GM18517 (cell line): Measurements from ENCODE around the gene MALRD1.

Source experiments
- ATAC-seq: cut with Tn5 transposase; IDR thresholded peaks from one replicate; pipeline ENCODE4 v1.9.1; 2021; ENCODE audit warnings: mild to moderate bottlenecking, moderate library complexity; ENCODE audit not compliant: unreplicated experiment

The MALRD1 gene

GRCh38 chr10:19628767-19629560 lies 580.4 kb downstream of the MALRD1 start:
- ATAC-seq, result no peak

- no peak for ATAC-seq
Measured at GRCh38 chr10:19629567-19629966, 581.0 kb downstream of the MALRD1 start.

- no peak for ATAC-seq
Measured at GRCh38 chr10:19634163-19634562, 585.6 kb downstream of the MALRD1 start.

GRCh38 chr10:19638182-19638895 lies 589.7 kb downstream of the MALRD1 start:
- ATAC-seq, result no peak

- ATAC-seq, result no peak
Measured at GRCh38 chr10:19638896-19639233, 590.3 kb downstream of the MALRD1 start.

- ATAC-seq, result no peak
Measured at GRCh38 chr10:19640566-19641263, 592.1 kb downstream of the MALRD1 start.

GRCh38 chr10:19651549-19651948 lies 602.9 kb downstream of the MALRD1 start:
- ATAC-seq, result no peak

GRCh38 chr10:19652750-19653149 lies 604.1 kb downstream of the MALRD1 start:
- ATAC-seq, result no peak

GRCh38 chr10:19653931-19654330 lies 605.3 kb downstream of the MALRD1 start:
- ATAC-seq, result no peak

- ATAC-seq, result no peak
Measured at GRCh38 chr10:19654576-19654975, 606.0 kb downstream of the MALRD1 start.

GRCh38 chr10:19656420-19657042 lies 607.9 kb downstream of the MALRD1 start:
- no peak for ATAC-seq

- no peak for ATAC-seq
Measured at GRCh38 chr10:19658131-19658530, 609.5 kb downstream of the MALRD1 start.

- no peak for ATAC-seq
Measured at GRCh38 chr10:19658622-19659233, 610.1 kb downstream of the MALRD1 start.

GRCh38 chr10:19659920-19660655 lies 611.5 kb downstream of the MALRD1 start:
- no peak for ATAC-seq

GRCh38 chr10:19663344-19663743 lies 614.7 kb downstream of the MALRD1 start:
- no peak for ATAC-seq

- ATAC-seq, result no peak
Measured at GRCh38 chr10:19668116-19668515, 619.5 kb downstream of the MALRD1 start.

GRCh38 chr10:19676063-19676462 lies 627.5 kb downstream of the MALRD1 start:
- no peak for ATAC-seq

GRCh38 chr10:19683356-19683755 lies 634.8 kb downstream of the MALRD1 start:
- ATAC-seq, result no peak

- no peak for ATAC-seq
Measured at GRCh38 chr10:19683960-19684359, 635.4 kb downstream of the MALRD1 start.

GRCh38 chr10:19688344-19688743 lies 639.7 kb downstream of the MALRD1 start:
- no peak for ATAC-seq
